Measurements from ENCODE around the gene ARMC2.

GRCh38 chr6:108895571-108895970 lies 47.3 kb downstream of the ARMC2 start:
- TF ChIP-seq CTCF (IDR thresholded peaks at IDR 0.05; ENCODE audit: extremely low read depth in 1 of 2, insufficient read depth in 1 of 2, low read depth in 1 of 2, low read length in 2 of 2) (no peak), EZH2 (IDR thresholded peaks at IDR 0.05; ENCODE audit: borderline replicate concordance, low read depth, low read length, severe bottlenecking) (no peak), POLR2A (IDR thresholded peaks at IDR 0.05; ENCODE audit: low read depth, low read length) (no peak)
